PC-9 (cell line): Measurements from ENCODE around the gene PRRC1. TPM values are rescaled to one million over a fixed set of nuclear protein-coding genes. Genes with fewer than 3 reads are reported as not detected.

Source experiments
- BruUV-seq: library from RNA; stranded (reverse); fragments of 400-500 nt; replicated peaks from 2 replicates; lab custom pipeline; 2021; lab: Mats Ljungman, UMichigan
- CTCF ChIA-PET: fragments of 300-600 bp; sonication (Branson Sonifier 250); formaldehyde crosslinking; loops from one replicate; lab custom pipeline; 2022; ENCODE audit warnings: antibody characterized with exemption; lab: Charles Lee
- POLR2A ChIA-PET: fragments of 300-600 bp; sonication (Branson Sonifier 250); formaldehyde crosslinking; loops from one replicate; lab custom pipeline; 2022; ENCODE audit warnings: antibody characterized with exemption; ENCODE audit not compliant: unreplicated experiment; lab: Charles Lee
- DNase-seq, 2 experiments: peaks; one replicate each; pipeline versions ENCODE4 v3.0.0 to v3.0.0-alpha.2; 2015 to 2022; ENCODE audit warnings: mixed read lengths in 1 of 2
- H2AFZ ChIP-seq: fragments of 200-600 bp; sonication (generic); 2 replicates; pipeline ENCODE4 v1.8.1; 2017; ENCODE audit warnings: antibody characterized with exemption
- H3F3A ChIP-seq: fragments of 200-600 bp; sonication (generic); 2 replicates; pipeline ENCODE4 v1.8.1; 2017; ENCODE audit warnings: antibody characterized with exemption, mild to moderate bottlenecking, low read depth; ENCODE audit not compliant: insufficient read depth
- H3K27ac ChIP-seq: fragments of 200-600 bp; sonication (generic); 2 replicates; pipeline ENCODE4 v1.6.1; 2016; ENCODE audit warnings: mixed run types
- H3K27me3 ChIP-seq: fragments of 200-600 bp; sonication (generic); 2 replicates; pipeline ENCODE4 v1.6.1; 2016; ENCODE audit warnings: low read depth, mixed run types; ENCODE audit not compliant: insufficient read depth
- H3K36me3 ChIP-seq: fragments of 200-600 bp; sonication (generic); 2 replicates; pipeline ENCODE4 v1.6.1; 2016; ENCODE audit warnings: low read depth, mixed run types
- H3K4me1 ChIP-seq: fragments of 200-600 bp; sonication (generic); replicated peaks from 2 replicates; pipeline ENCODE4 v1.6.1; 2016; ENCODE audit warnings: mixed run types; ENCODE audit not compliant: insufficient read depth
- H3K4me2 ChIP-seq: fragments of 200-600 bp; sonication (generic); 2 replicates; pipeline ENCODE4 v1.6.1; 2017; ENCODE audit warnings: mixed run types
- H3K4me3 ChIP-seq: fragments of 200-600 bp; sonication (generic); 2 replicates; pipeline ENCODE4 v1.6.1; 2016; ENCODE audit warnings: mixed run types
- H3K79me2 ChIP-seq: fragments of 200-600 bp; sonication (generic); 2 replicates; pipeline ENCODE4 v1.6.1; 2017; ENCODE audit warnings: low read depth, mixed run types
- H3K9me2 ChIP-seq: fragments of 200-600 bp; sonication (generic); 2 replicates; pipeline ENCODE4 v1.8.1; 2017; ENCODE audit warnings: mild to moderate bottlenecking; ENCODE audit not compliant: insufficient read depth
- H3K9me3 ChIP-seq: fragments of 200-600 bp; sonication (generic); 2 replicates; pipeline ENCODE4 v1.8.1; 2016; ENCODE audit warnings: low read depth; ENCODE audit not compliant: insufficient read depth
- H4K20me1 ChIP-seq: fragments of 200-600 bp; sonication (generic); 2 replicates; pipeline ENCODE4 v1.8.1; 2017; ENCODE audit not compliant: insufficient read depth
- EZH2 ChIP-seq: fragments of 200-600 bp; sonication (generic); IDR thresholded peaks from 2 replicates; pipeline ENCODE4 v1.8.0; 2017; ENCODE audit warnings: antibody characterized with exemption, low read depth
- intact Hi-C: fragments of 100-400 bp; cut with micrococcal nuclease; formaldehyde crosslinking; loops from one replicate; pipeline ENCODE4 v1.10.0; 2022; ENCODE audit not compliant: unreplicated experiment
- total RNA-seq: library from RNA; stranded (reverse); gene quantifications from 2 replicates; pipeline ENCODE4 v1.2.3, GENCODE V29; 2021
- TF ChIP-seq, protein P1 (sequence below): fragments of 200-600 bp; sonication (generic); conservative IDR thresholded peaks from 2 replicates; pipeline ENCODE4 v1.6.1; 2017; ENCODE audit warnings: mixed run types, antibody characterized with exemption, mild to moderate bottlenecking, moderate library complexity

The PRRC1 gene
- total RNA-seq, 1 experiment from 2014 or later, result 43.7 TPM

DNA sequence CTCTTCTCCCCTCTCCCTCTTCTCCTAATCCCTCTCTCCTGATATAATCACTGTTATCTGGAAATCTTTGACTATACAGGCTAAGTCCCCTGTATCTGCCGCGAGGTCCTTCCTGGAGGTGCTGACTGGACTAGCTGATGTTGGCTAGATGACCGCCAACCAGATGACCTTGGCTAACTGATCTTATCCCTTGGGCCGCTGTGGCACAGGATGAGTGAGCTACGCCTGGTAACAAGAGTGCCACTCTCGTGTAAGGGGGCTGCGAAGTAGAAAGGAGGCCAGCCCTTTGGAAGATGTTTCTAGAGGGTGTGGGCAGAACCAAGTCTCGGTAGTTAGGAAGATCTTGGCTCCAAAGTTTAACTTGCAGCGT lies 345 bp upstream of the PRRC1 start:
- H4K20me1 ChIP-seq, result 0 out of 2 replicates have a peak, but pooled peaks cover 5% of the 10 kb centered on the region
- peaks cover 16% of the 10 kb centered on the region for H3K4me1 ChIP-seq
- peak overlapping the region; percentile 98 for H2AFZ ChIP-seq
- no TSS peak for BruUV-seq
- peak overlapping the region; percentile 81 for H3K4me2 ChIP-seq
- no peaks in the 10 kb centered on the region for H3F3A ChIP-seq
- H3K79me2 ChIP-seq, result peaks cover 40% of the 10 kb centered on the region
- H3K9me3 ChIP-seq, result peaks cover 15% of the 10 kb centered on the region; the same call in 1 of the 2 replicates
- H3K36me3 ChIP-seq, result peaks cover 25% of the 10 kb centered on the region
- TF ChIP-seq, protein P1, sequence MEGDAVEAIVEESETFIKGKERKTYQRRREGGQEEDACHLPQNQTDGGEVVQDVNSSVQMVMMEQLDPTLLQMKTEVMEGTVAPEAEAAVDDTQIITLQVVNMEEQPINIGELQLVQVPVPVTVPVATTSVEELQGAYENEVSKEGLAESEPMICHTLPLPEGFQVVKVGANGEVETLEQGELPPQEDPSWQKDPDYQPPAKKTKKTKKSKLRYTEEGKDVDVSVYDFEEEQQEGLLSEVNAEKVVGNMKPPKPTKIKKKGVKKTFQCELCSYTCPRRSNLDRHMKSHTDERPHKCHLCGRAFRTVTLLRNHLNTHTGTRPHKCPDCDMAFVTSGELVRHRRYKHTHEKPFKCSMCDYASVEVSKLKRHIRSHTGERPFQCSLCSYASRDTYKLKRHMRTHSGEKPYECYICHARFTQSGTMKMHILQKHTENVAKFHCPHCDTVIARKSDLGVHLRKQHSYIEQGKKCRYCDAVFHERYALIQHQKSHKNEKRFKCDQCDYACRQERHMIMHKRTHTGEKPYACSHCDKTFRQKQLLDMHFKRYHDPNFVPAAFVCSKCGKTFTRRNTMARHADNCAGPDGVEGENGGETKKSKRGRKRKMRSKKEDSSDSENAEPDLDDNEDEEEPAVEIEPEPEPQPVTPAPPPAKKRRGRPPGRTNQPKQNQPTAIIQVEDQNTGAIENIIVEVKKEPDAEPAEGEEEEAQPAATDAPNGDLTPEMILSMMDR, result no peak
- TF ChIP-seq EZH2, result no peak
- ChIA-PET CTCF (no interaction called here), POLR2A (no interaction called here)
- intact Hi-C loops, result no loop called here
- peak overlapping the region; percentile 3; the same call in 1 of the 2 replicates for H3K27ac ChIP-seq
- peak in 1 of 2 experiments; percentile 38 for DNase-seq
- no peaks in the 10 kb centered on the region for H3K27me3 ChIP-seq
- peak overlapping the region; percentile 95; the same call in 1 of the 2 replicates for H3K4me3 ChIP-seq
- no peaks in the 10 kb centered on the region for H3K9me2 ChIP-seq

DNA sequence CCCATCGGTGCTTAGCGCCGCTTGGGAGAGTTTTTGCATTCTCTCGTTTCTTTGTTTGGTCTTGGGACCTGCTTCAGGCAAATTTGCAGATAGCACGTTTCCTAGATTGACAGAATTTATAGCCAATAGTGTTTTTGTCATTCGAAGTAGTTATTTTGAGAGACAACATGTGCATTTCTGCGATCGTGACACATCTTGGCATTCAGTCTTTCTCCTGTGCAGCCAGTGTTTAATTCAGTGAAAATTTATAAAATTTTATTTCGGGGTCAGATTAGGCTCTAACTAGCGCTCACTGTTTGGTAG lies 830 bp downstream of the PRRC1 start:
- H2AFZ ChIP-seq, result peak overlapping the region; percentile 93
- peaks cover 30% of the 10 kb centered on the region for H3K36me3 ChIP-seq
- peak overlapping the region; percentile 78 for H3K4me2 ChIP-seq
- H3K9me3 ChIP-seq, result peaks cover 15% of the 10 kb centered on the region; the same call in 1 of the 2 replicates
- H3K4me1 ChIP-seq, result peaks cover 16% of the 10 kb centered on the region
- peak overlapping the region; percentile 86 for H3K27ac ChIP-seq
- no peak for TF ChIP-seq EZH2
- TF ChIP-seq, protein P1, result no peak
- no peak for DNase-seq
- ChIA-PET POLR2A (no interaction called here), CTCF (interaction anchor here (0.6 kb wide), 1 partner anchor 913 kb away, joined by 4 read pairs; no protein-coding TSS in a partner anchor)
- BruUV-seq, result no TSS peak
- H3K27me3 ChIP-seq, result no peaks in the 10 kb centered on the region
- H3K79me2 ChIP-seq, result peaks cover 44% of the 10 kb centered on the region
- H3K9me2 ChIP-seq, result no peaks in the 10 kb centered on the region
- H3K4me3 ChIP-seq, result peak overlapping the region; percentile 95
- no peaks in the 10 kb centered on the region; the same call in 1 of the 2 replicates for H3F3A ChIP-seq
- H4K20me1 ChIP-seq, result 0 out of 2 replicates have a peak, but pooled peaks cover 5% of the 10 kb centered on the region
- intact Hi-C loops, result no loop called here

DNA sequence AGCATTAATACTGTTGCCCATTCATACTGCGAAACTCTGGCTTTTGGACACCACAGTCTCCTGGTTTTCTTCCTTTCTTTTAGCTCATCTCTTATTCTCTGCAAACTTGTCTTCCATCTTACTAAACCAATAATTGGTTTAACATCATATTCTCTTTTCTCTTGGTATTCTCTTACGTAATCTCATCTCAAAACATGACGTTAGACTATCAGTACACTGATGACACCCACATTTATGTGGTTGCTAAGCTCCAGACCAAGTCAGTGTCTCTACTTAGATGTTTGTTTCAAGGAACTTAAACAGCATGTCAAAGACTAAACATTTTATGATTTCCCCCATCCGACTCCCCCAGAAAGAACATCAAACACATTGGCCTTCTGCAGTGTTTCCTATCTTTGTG lies 2.1 kb downstream of the PRRC1 start:
- peaks cover 16% of the 10 kb centered on the region for H3K4me1 ChIP-seq
- H3K4me3 ChIP-seq, result 0 out of 2 replicates have a peak overlapping the region, but pooled peaks have one; percentile 95
- H3K9me2 ChIP-seq, result no peaks in the 10 kb centered on the region
- no peaks in the 10 kb centered on the region; the same call in 1 of the 2 replicates for H3F3A ChIP-seq
- ChIA-PET POLR2A (no interaction called here), CTCF (no interaction called here)
- H3K4me2 ChIP-seq, result peak overlapping the region; percentile 78; the same call in 1 of the 2 replicates
- H4K20me1 ChIP-seq, result 0 out of 2 replicates have a peak, but pooled peaks cover 5% of the 10 kb centered on the region
- no TSS peak for BruUV-seq
- TF ChIP-seq EZH2, result no peak
- H2AFZ ChIP-seq, result no peak overlapping the region
- peaks cover 39% of the 10 kb centered on the region for H3K36me3 ChIP-seq
- H3K9me3 ChIP-seq, result peaks cover 15% of the 10 kb centered on the region; the same call in 1 of the 2 replicates
- intact Hi-C loops, result no loop called here
- no peaks in the 10 kb centered on the region for H3K27me3 ChIP-seq
- H3K79me2 ChIP-seq, result peaks cover 47% of the 10 kb centered on the region
- no peak for DNase-seq
- no peak overlapping the region for H3K27ac ChIP-seq
